HepG2 (cell line): Measurements from ENCODE around the gene SIGLEC6.

Experiments used
- FOXM1 ChIP-seq: sonication (generic); formaldehyde crosslinking; IDR thresholded peaks from 2 replicates; pipeline ENCODE4 v1.5.0; 2020; ENCODE audit warnings: missing genetic modification reagents
- HMG20A ChIP-seq: IDR thresholded peaks from 2 replicates; pipeline ENCODE4 v1.6.1; 2016; ENCODE audit warnings: borderline replicate concordance
- IRF9 ChIP-seq: sonication (generic); formaldehyde crosslinking; IDR thresholded peaks from 2 replicates; pipeline ENCODE4 v1.8.0; 2022; ENCODE audit warnings: missing genetic modification reagents, mild to moderate bottlenecking, borderline replicate concordance
- MIER2 ChIP-seq: IDR thresholded peaks from 2 replicates; pipeline ENCODE4 v1.6.1; 2016; ENCODE audit warnings: missing biosample characterization, missing genetic modification reagents
- NCOA1 ChIP-seq: sonication (generic); formaldehyde crosslinking; IDR thresholded peaks from 2 replicates; pipeline ENCODE4 v1.9.0; 2021; ENCODE audit warnings: missing genetic modification reagents
- PBX3 ChIP-seq: sonication (generic); formaldehyde crosslinking; IDR thresholded peaks from 2 replicates; pipeline ENCODE4 v1.8.1; 2023; ENCODE audit warnings: missing genetic modification reagents, inconsistent platforms, borderline replicate concordance
- POGK ChIP-seq: sonication (generic); formaldehyde crosslinking; conservative IDR thresholded peaks from 2 replicates; pipeline ENCODE4 v1.8.0; 2022; ENCODE audit warnings: mild to moderate bottlenecking, moderate library complexity, missing genetic modification reagents
- POLR2A ChIP-seq, 2 experiments: IDR thresholded peaks; 2 replicates each; pipeline ENCODE4 v1.6.1; 2011; ENCODE audit warnings: low read depth in 2 of 2, low read length in 2 of 2, mild to moderate bottlenecking in 1 of 2, moderate library complexity in 1 of 2; ENCODE audit not compliant: insufficient read depth in 1 of 2
- ZNF274 ChIP-seq: sonication (generic); formaldehyde crosslinking; IDR thresholded peaks from 2 replicates; pipeline ENCODE4 v1.5.1; 2020; ENCODE audit warnings: mild to moderate bottlenecking, missing genetic modification reagents
- ZNF460 ChIP-seq: sonication (generic); formaldehyde crosslinking; IDR thresholded peaks from 2 replicates; pipeline ENCODE4 v1.5.1; 2020; ENCODE audit warnings: missing genetic modification reagents, mild to moderate bottlenecking, borderline replicate concordance
- ZNF878 ChIP-seq: sonication (generic); formaldehyde crosslinking; IDR thresholded peaks from 2 replicates; pipeline ENCODE4 v1.8.1; 2023; ENCODE audit warnings: mild to moderate bottlenecking, missing genetic modification reagents, moderate library complexity
- TF ChIP-seq, protein P1 (sequence below): sonication (generic); formaldehyde crosslinking; IDR thresholded peaks from 2 replicates; pipeline ENCODE4 v1.8.0; 2022; ENCODE audit warnings: missing genetic modification reagents, mild to moderate bottlenecking, inconsistent platforms, borderline replicate concordance

GRCh38 chr19:51471527-51471926 lies 59.9 kb downstream of the SIGLEC6 start:
- no peak for TF ChIP-seq POLR2A (IDR thresholded peaks at IDR 0.05; ENCODE audit: insufficient read depth in 1 of 2, low read depth in 2 of 2, low read length in 2 of 2)
- no peak for TF ChIP-seq NCOA1 (CRISPR knock-in tag)
- no peak for TF ChIP-seq ZNF878 (CRISPR knock-in tag)
- TF ChIP-seq, protein P1, sequence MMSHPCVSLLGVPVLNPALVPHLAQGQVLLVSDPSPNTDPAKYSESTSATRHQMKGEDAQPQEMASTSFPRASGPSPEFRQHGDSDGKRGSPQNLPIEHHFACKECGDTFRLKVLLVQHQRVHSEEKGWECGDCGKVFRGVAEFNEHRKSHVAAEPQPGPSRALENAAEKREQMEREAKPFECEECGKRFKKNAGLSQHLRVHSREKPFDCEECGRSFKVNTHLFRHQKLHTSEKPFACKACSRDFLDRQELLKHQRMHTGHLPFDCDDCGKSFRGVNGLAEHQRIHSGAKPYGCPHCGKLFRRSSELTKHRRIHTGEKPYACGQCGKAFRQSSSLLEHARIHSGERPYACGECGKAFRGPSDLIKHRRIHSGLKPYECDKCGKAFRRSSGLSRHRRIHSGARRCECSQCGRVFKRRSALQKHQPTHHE (CRISPR knock-in tag), result no peak
- TF ChIP-seq ZNF274 (CRISPR knock-in tag), result no peak
- no peak for TF ChIP-seq ZNF460 (CRISPR knock-in tag)
- no peak for TF ChIP-seq POGK
- no peak for TF ChIP-seq MIER2 (CRISPR knock-in tag)
- no peak for TF ChIP-seq FOXM1 (CRISPR knock-in tag)
- TF ChIP-seq PBX3 (CRISPR knock-in tag), result no peak
- TF ChIP-seq HMG20A, result no peak
- no peak for TF ChIP-seq IRF9 (CRISPR knock-in tag)
